GM19193 (cell line): ENCODE results near the gene PRDM16.

Experiments used
- POLR2A ChIP-seq: IDR thresholded peaks from 4 replicates; pipeline ENCODE4 v1.6.1; 2011; ENCODE audit not compliant: insufficient read depth, insufficient read length; ENCODE audit errors: extremely low read depth

PRDM16 gene

DNA sequence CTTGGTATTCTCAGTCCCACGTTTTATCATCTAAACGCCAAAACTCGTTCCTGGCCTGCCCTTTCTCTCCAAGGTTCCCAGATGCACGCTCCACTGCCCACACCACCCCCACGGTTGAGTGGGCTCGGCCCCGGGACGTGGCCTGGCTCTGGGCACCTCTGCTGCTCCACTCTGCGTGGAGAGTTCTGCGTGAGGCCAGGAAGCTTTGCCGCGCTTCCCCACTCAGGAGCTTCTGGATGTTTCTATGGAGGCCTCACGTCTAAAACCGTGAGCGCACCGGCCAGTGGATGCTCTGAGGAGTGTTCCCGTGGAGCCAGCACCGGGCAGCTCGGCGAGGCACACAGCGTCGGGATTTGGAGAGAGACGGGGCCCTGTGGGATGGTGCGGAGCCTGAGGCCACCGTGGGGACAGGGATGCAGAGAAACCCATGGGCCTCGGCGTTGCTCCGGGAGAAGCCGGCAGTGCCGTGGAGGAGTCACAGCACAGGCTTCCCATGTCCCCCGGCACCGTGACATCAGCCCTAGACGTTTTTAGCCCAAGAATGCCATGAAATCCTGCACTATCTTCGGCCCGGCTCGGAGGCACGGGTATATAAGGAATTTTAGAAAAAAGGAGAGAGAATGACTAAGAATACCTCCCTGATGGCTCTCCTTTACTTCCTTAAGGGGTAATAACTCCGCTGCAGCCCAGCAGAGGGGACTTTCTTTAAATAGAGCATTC is 125.9 kb downstream of the PRDM16 start:
- no peak for TF ChIP-seq POLR2A

DNA sequence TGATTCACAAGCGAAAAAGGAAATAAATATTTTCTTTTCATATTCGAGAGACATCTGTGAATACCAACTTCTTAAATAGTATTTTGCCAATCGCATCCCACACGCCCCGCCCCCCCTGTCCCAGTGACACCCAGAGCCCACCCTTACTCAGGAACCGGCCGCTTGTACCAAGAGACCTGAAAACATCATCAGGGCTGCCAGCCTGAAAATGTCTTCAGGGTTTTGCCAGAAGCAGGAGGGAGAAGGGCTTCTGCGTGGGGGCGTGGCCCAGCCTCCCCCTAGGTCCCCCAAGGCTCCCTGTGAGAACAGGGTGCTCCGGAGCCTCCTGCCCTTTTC is 126.4 kb downstream of the PRDM16 start:
- TF ChIP-seq POLR2A = no peak

DNA sequence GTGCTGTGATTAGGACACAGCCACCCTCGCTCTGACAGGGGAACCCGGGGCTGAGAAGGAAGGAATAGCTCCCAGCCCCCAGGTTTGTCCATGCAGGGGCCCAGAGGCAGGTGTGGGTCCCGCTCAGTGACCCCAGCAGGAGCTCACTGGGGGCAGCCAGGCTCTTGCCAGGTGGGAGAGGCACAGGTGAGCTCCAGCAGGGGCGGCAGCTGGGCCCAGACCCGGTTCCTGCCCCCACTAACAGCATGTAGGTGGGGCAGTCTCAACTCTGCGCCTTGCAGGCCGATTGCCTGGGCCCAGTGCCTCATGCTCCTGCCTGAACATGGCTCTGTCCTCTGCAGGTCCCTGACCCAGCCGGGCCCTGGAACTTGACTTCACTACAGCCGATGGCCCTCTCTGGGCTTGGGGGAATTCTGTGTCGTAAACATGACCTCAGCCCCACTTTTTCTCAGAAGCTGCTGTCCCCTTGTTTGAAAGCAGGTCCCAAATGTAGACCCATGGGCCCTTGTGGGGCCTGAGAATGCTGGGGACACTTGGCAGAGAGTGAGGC is 127.0 kb downstream of the PRDM16 start:
- no peak for TF ChIP-seq POLR2A

DNA sequence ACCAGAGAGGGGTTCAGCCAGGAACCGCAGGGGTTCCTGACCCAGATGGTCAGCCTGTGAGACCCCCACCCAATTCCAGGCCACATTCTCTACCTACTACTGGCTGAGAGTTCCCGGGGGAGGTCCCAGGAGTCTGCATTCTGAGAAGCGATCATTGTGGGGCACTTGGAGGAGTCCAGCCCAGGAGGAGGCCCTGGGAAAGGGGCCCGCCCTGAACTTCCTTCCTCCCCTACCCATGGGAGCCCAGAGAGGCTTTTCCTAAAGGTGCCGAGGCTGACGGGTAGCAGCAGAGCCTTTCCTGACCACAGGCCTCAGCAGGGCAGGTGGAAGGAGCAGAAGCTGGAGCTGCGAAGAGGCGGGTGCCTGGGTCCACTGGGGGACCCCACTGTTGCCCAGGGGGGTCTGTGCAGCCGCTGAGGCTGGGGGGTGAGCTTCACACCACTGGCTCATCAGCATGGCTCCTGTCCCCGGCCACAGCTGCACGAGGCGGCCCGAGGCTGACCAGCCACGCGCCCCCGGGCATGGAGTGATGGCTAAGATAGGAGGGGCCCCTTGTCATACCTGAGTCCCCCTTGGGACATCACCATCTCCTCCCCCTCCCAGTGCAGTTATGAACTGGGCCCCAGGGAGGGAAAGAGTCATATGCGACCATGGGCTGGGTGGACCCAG is 127.7 kb downstream of the PRDM16 start:
- TF ChIP-seq POLR2A = no peak

DNA sequence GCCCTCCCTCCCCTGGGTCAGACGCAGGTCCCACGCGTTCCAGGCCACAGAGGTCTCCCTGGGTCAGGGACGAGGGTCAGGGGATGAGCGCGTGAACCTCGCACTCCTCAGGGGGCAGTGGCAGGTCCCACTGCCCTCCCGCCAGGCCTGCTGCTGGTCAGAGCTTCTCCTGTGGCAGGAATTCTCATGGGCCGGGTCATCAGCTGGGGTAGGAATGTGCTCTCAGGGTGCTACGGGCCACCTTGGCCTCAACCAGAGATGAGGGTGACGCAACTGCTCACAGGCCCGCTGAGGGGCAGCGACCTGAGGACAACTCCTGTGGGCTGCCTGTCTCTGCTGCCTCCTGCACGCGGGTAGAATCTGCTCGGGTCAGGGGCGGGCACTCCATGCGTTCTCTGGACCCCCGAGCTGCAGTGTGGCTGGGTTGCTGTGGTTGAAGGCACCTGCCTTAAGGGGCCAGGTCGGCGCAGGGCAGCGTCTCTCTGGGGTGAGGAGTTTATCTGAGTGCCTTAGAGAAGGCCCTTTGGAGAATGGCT is 128.8 kb downstream of the PRDM16 start:
- TF ChIP-seq POLR2A = no peak

DNA sequence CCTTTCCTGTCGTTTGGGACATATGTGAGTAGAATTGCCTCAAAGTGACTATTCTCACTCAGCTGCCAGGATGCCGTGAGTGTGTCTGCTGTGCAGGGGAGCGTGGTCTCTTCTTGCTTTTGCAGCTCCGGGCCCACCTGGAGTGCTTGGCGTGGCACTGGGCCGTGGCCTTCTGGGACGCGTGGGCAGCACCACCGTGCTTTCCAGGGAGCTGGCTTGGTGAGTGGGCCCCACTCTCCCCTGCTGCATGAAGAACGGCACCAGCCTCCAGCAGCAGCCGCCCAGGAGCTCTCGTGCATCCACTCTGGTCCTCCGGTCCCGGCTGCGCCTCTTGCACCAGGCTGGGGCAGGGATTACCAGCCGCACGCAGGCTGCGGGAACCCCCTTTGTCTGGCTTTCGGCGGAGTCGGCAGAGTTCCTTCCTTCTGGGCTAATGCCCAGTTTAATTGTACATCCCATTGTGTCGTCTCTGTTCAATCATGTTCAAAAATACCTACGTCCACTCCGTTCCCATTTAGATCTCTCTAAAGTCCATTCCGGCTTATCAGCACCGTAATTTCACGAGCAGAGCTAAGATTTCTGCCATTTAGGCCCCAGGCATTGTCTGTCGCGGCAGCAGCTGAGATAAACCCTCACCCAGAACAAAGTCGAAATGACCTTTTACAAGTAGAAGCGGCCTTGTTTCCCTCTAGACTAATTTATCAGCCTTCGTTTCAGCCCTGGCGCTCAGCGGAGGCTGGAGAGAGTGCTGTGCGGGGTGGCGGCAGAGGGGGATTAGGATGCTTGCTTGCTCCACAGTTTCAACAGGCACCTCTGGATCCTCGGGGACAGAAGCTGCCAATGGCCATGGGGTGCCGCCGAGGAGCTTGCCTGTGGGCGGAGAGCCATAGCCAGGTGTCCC is 129.6 kb downstream of the PRDM16 start:
- no peak for TF ChIP-seq POLR2A

DNA sequence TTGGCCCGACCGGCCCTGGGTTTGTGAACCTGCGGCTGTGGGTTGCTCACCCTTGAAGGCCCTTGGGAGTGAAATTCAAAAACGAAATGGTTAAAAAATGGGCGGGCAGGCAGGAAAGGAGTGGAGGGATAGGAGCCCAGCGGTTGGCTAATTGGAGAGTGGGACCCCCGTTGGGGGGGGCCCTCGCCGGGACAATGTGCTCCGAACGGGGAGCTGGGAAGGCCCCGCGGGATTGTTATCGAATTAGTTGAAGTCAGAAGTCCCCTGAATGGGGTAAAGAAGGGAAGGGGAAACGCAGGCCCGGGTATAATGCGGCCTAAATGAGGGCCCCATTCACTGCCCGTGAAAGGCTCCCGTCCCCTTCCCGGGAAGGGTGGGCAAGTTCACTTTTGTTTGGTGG is 135.7 kb downstream of the PRDM16 start:
- no peak for TF ChIP-seq POLR2A

DNA sequence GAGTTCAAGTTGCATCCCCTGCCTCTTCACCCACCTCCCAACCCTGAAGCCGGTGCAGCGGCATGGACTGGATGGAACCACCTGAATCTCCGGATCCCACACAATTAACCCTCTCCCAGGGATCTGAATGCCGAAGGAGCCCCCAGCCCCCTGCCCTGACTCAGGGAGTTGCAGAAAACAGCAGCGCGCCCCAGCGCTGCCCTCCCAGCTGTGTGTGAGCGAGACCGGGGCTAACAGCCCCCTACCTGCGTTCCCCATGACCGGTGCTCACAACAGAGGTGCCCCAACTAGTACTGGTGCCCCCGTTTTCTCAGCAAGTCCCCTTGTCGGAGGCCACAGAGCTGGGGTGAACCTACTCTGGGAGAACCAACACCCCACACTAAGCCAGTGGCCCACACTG is 136.8 kb downstream of the PRDM16 start:
- no peak for TF ChIP-seq POLR2A

DNA sequence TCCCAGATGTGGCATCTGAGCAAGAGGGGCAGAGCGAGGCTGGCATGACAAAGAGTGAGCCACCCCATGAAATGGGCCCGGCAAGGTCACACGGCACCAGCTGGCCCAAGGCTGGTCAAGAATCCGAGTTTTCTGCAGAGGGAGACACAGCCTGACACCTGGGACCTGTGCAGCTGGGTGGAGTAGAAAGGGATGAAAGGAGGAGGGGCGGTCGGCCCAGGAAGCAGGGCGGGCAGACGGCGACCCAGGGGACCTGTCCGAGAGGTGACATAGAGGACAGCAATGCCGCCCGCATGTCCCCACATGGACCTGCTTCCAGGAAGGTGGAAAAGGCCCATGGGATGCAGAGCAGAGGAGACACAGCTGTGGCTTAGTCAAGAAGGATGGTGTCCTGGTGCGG is 137.7 kb downstream of the PRDM16 start:
- no peak for TF ChIP-seq POLR2A

DNA sequence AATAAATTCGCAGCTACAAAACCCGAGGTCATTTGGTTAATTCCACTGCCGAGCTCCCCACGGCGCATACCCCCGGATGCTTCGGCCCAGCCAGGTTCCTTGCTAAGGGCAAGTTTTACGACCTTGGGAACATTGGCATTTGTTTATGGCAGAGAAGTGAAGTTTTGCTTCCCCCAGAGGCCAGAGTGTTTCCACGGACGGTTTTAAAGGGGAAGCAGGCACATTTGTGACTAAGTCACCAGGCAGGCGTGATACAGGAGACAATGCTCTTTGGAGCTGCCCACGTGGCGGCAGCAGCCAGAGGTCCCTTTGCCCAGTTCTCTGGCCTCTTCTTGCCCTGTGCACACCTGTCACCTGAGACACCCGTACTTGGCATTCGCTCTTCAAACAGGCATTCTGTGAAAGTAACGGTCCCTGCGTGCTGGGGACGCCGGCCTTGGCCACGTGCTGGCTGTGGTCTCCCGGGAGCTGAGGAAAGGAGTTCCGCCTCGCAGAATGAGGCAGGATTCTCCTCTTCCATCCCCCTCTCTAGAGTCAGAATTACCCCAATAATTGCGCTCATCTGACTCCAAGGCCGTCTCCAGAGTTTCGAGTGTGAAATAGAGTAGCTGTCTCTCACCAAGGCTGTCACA is 138.3 kb downstream of the PRDM16 start:
- no peak for TF ChIP-seq POLR2A

DNA sequence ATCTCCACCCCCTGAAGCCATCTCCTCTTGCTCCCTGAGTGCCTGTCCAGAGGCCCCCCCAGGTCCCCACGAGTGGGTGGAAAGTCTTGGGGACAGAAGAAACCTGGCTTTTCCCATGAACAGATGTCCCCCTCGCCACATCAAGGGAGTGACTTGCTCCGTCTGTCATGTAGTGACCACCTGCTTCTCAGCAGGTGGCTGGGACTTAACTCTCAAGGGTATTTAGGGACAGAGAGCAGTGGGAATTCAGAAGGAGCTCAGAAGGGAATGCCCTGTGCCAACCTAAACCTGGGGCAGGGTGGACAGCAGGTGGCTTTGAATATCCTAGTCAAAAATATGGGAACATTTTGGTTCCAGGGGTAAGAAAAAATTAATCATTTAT is 139.8 kb downstream of the PRDM16 start:
- TF ChIP-seq POLR2A = no peak

DNA sequence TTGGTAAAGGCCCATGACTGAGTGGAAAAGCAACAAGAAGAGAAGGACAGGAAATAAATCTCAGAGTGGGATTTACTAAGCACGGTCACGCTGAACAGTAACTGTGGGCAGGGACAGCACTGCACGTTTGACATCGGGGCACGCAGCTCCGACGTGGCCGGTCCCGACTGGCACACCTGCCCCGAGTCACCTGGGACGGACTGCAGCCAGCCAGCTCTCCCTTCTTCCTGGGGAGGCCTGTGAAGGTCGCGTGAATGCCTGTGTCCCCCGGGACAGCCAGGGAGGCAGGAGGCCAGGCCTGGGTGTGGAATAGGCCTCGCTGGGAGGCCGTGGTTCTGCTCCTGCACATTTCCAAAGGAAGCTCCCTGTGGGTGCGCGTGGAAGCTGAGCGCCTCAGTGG is 140.2 kb downstream of the PRDM16 start:
- TF ChIP-seq POLR2A = no peak

DNA sequence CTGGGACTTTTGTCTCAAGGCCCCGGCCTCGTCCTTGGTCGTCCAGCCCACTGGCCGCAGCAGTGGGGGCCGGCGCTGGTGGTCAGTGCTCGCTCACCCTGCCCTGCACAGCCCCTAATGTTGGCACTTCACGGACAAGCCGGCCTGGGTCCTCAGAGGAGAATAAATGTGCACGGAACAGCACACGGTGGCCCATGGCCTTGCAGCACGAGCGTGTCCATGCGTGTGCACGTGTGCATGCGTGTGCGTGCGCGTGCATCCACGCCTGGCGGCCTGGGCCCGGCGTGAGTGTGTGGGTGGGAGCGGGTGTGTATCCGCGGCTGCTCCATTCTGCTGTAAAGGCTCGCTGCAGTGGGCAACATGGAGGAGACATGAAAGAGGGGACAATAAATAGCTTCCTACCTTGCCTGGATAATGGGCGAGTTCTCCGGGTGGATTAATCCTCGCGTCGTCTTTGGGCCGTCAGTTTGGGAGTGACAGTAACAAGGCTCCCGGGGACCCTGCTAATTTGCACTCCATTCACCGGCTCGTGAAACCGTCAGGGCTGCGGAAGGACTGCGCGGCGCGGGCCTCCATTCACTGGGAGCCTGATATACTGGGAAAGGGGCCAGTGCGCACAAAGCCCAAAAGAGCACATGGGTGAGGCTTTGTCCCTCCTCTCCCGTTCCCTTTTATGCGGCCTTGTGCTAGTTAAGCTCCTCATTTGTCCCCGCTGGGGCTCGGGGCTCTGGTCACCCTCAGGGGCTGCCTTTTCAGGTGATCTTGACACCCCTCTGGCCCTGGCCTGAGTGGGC is 142.8 kb downstream of the PRDM16 start:
- no peak for TF ChIP-seq POLR2A
